Skeletal muscle tissue (tissue), 4 donors: ENCODE measurements around the gene ACOT8. TPM values are rescaled to one million over a fixed set of nuclear protein-coding genes. Genes with fewer than 3 reads are reported as not detected.
A peak's percentile ranks its signal among the peaks of the same experiment; 100 is the strongest.

Experiments used
- H3K27ac ChIP-seq: one replicate; pipeline ENCODE4 v1.7.0; 2013; ENCODE audit warnings: mild to moderate bottlenecking, low read depth, low read length, inconsistent platforms
- H3K27me3 ChIP-seq, 3 donors: one replicate each; pipeline ENCODE4 v1.7.0; 2013; ENCODE audit warnings: low read length in 3 of 3; ENCODE audit not compliant: control insufficient read depth in 3 of 3, insufficient read depth in 3 of 3
- H3K36me3 ChIP-seq, 3 donors: one replicate each; pipeline ENCODE4 v1.7.0; 2013; ENCODE audit warnings: low read length in 3 of 3; ENCODE audit not compliant: control insufficient read depth in 3 of 3, insufficient read depth in 3 of 3
- H3K4me1 ChIP-seq, 3 donors: one replicate each; pipeline ENCODE4 v1.7.0; 2013; ENCODE audit warnings: low read length in 3 of 3, mild to moderate bottlenecking in 3 of 3; ENCODE audit not compliant: control insufficient read depth in 3 of 3, insufficient read depth in 3 of 3
- H3K4me3 ChIP-seq, 3 donors: one replicate each; pipeline ENCODE4 v1.7.0; 2013; ENCODE audit warnings: low read length in 3 of 3
- H3K9ac ChIP-seq, 3 donors: one replicate each; pipeline ENCODE4 v1.7.0; 2013; ENCODE audit warnings: low read length in 3 of 3, mild to moderate bottlenecking in 3 of 3, moderate library complexity in 2 of 3, low read depth in 1 of 3
- H3K9me3 ChIP-seq, 3 donors: one replicate each; pipeline ENCODE4 v1.7.0; 2013; ENCODE audit warnings: low read length in 3 of 3; ENCODE audit not compliant: control insufficient read depth in 3 of 3
- total RNA-seq: library from RNA; depleted of rRNA; stranded (reverse); fragments of >200 nt; gene quantifications from one replicate; pipeline ENCODE4 v1.2.3, GENCODE V29; 2014
- donor health status: Osteomylitis.

ACOT8 gene
- total RNA-seq, 1 donor from 2014 or later = 27.1 TPM

DNA sequence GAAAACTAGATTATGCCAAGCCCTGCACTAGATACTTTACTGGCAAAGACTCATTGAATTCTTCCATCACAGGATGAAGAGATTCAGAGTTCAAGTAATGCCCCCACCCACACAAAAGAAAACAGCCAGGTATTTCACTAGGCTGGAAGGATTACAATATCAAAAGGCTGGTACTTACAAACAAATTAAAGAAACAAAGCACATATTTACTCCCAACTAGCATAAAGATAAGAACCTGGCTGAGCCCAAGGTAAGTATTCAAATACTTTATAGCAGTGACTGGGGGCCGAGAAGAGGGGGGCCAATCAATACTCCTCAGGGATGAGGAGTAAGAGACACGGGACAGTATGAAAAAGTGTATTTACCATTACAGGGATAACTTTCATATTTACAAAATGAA is 3.7 kb downstream of the ACOT8 start:
- Histone ChIP-seq H3K27ac (no peak overlapping the region), H3K27me3 (no peaks in the 10 kb centered on the region), H3K9ac (no peak overlapping the region), H3K9me3 (no peaks in the 10 kb centered on the region), H3K4me1 (peaks cover 28 to 35% (median 31%) of the 10 kb centered on the region in 3 donors), H3K4me3 (no peak overlapping the region), H3K36me3 (peaks cover 18 to 34% (median 23%) of the 10 kb centered on the region in 3 donors)

- Histone ChIP-seq H3K4me1 (peaks cover 22 to 25% (median 23%) of the 10 kb centered on the region in 3 donors), H3K9me3 (no peaks in the 10 kb centered on the region), H3K4me3 (no peak overlapping the region), H3K36me3 (peaks cover 22 to 39% (median 26%) of the 10 kb centered on the region in 3 donors), H3K9ac (no peak overlapping the region), H3K27ac (no peak overlapping the region), H3K27me3 (no peaks in the 10 kb centered on the region)
These were observed 4.9 kb downstream of the ACOT8 start for GRCh38 chr20:45852326-45852725.

- H3K36me3 ChIP-seq = peaks cover 27 to 46% (median 31%) of the 10 kb centered on the region in 3 donors
- H3K4me3 ChIP-seq = no peak overlapping the region
- no peaks in the 10 kb centered on the region for H3K27me3 ChIP-seq
- H3K9me3 ChIP-seq = no peaks in the 10 kb centered on the region
- peaks cover 18 to 22% (median 19%) of the 10 kb centered on the region in 3 donors for H3K4me1 ChIP-seq
- no peak overlapping the region for H3K9ac ChIP-seq
- no peak overlapping the region for H3K27ac ChIP-seq
These were observed 5.7 kb downstream of the ACOT8 start for GRCh38 chr20:45851501-45851900.

DNA sequence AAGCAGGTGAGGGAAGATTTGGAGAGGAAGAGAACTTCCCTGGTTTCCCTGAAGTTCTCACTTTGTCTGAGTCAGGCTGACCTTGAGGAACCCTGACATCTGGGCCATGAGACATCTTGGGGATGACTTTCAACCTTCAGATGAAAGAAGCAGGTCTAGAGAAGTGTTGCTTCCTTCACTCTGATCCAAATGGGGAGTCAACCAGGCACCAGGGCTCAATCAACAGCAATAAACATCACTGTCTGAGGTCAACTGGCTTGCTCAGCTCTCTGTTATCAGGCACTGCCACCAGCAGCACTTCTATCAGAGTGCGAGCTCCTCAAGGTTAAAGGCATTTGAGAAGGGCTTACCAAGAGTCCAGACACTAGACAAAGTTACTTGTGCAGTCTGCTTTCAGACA is 6.3 kb downstream of the ACOT8 start:
- no peak overlapping the region for H3K27ac ChIP-seq
- no peaks in the 10 kb centered on the region for H3K27me3 ChIP-seq
- no peak overlapping the region for H3K9ac ChIP-seq
- H3K36me3 ChIP-seq = peaks cover 32 to 49% (median 36%) of the 10 kb centered on the region in 3 donors
- H3K4me1 ChIP-seq = peaks cover 13 to 17% (median 15%) of the 10 kb centered on the region in 3 donors
- no peaks in the 10 kb centered on the region for H3K9me3 ChIP-seq
- no peak overlapping the region for H3K4me3 ChIP-seq

- Histone ChIP-seq H3K4me1 (peaks cover 8 to 18% (median 11%) of the 10 kb centered on the region in 3 donors), H3K27ac (no peak overlapping the region)
These were observed 7.0 kb downstream of the ACOT8 start for GRCh38 chr20:45850238-45850637.

GRCh38 chr20:45848969-45849582 is 8.1 kb downstream of the ACOT8 start:
- H3K36me3 ChIP-seq = peaks cover 39 to 54% (median 40%) of the 10 kb centered on the region in 3 donors
- no peak overlapping the region for H3K9ac ChIP-seq

More at GRCh38 chr20:45850238-45850637, 7.0 kb downstream of the ACOT8 start:
- Histone ChIP-seq H3K9me3 (no peaks in the 10 kb centered on the region), H3K4me3 (no peak overlapping the region), H3K27me3 (no peaks in the 10 kb centered on the region), H3K36me3 (peaks cover 36 to 52% (median 42%) of the 10 kb centered on the region in 3 donors), H3K9ac (no peak overlapping the region)

GRCh38 chr20:45848421-45848820 is 8.8 kb downstream of the ACOT8 start:
- Histone ChIP-seq H3K36me3 (peaks cover 46 to 54% (median 46%) of the 10 kb centered on the region in 3 donors), H3K4me3 (no peak overlapping the region), H3K9me3 (no peaks in the 10 kb centered on the region), H3K4me1 (peaks cover 7 to 18% (median 11%) of the 10 kb centered on the region in 3 donors), H3K27ac (no peak overlapping the region), H3K9ac (no peak overlapping the region), H3K27me3 (no peaks in the 10 kb centered on the region)

More at GRCh38 chr20:45848969-45849582, 8.1 kb downstream of the ACOT8 start:
- Histone ChIP-seq H3K27me3 (no peaks in the 10 kb centered on the region), H3K27ac (no peak overlapping the region), H3K4me1 (peaks cover under 1 to 12% (median 7%) of the 10 kb centered on the region in 3 donors), H3K9me3 (no peaks in the 10 kb centered on the region), H3K4me3 (no peak overlapping the region)

- Histone ChIP-seq H3K36me3 (peaks cover 54 to 66% (median 56%) of the 10 kb centered on the region in 3 donors), H3K27me3 (no peaks in the 10 kb centered on the region), H3K9me3 (no peaks in the 10 kb centered on the region), H3K4me3 (no peak overlapping the region), H3K9ac (no peak overlapping the region), H3K4me1 (peaks cover 28 to 47% (median 35%) of the 10 kb centered on the region in 3 donors), H3K27ac (no peak overlapping the region)
These were observed 11.7 kb downstream of the ACOT8 start for GRCh38 chr20:45845452-45845851.

- no peaks in the 10 kb centered on the region for H3K27me3 ChIP-seq
- H3K9me3 ChIP-seq = no peaks in the 10 kb centered on the region
- H3K36me3 ChIP-seq = peaks cover 60 to 62% (median 61%) of the 10 kb centered on the region in 3 donors
- no peak overlapping the region for H3K4me3 ChIP-seq
- H3K9ac ChIP-seq = peak overlapping the region in 1 of 3 donors; percentile 50
- H3K27ac ChIP-seq = peak overlapping the region; percentile 58
- H3K4me1 ChIP-seq = peaks cover 28 to 47% (median 35%) of the 10 kb centered on the region in 3 donors
These were observed 13.7 kb downstream of the ACOT8 start for GRCh38 chr20:45843506-45843905.

DNA sequence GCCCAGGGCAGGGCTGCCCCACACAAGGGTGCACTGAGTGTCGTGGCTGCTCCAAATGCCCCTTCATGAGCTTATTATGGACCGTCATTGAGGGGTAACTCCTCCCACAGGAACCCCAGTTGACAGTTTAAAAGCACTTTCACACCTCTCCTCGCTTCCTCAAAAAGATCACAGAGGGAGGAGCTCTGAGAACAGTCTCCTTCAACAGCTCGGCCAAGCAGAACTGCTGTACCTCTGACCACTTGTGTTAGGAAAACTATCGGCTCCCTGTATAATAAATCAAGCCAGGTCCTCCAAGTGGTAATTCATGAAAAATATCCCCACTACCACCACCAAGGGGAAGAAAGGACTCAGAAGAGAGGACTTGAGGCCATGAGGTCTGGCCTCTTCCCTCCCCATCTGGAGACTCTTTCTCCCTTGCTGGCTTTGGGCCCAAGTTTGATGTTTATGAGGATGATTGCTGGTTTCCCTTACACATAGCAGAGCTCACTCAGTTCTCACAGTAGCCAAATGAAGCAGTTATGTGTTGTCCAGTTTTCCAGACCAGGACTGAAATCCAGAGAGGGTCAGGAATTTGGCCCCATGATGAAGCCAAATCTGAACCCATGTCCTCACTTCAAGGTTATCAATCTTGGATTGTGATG is 14.9 kb downstream of the ACOT8 start:
- Histone ChIP-seq H3K4me3 (no peak overlapping the region), H3K4me1 (peaks cover 28 to 46% (median 35%) of the 10 kb centered on the region in 3 donors), H3K36me3 (peaks cover 55 to 60% (median 58%) of the 10 kb centered on the region in 3 donors), H3K9me3 (no peaks in the 10 kb centered on the region), H3K9ac (peak overlapping the region in 2 of 3 donors; percentile 57), H3K27me3 (no peaks in the 10 kb centered on the region), H3K27ac (peak overlapping the region; percentile 58)
